GM12873 (cell line): ENCODE results near the gene ITGAD.

Source experiments
- TF ChIP-seq, protein P1 (sequence below): IDR thresholded peaks from 2 replicates; pipeline ENCODE4 v1.5.1; 2012; ENCODE audit warnings: low read depth, mild to moderate bottlenecking, moderate library complexity, low read length, control low read depth; ENCODE audit not compliant: insufficient read depth; ENCODE audit errors: missing control alignments

Gene ITGAD

DNA sequence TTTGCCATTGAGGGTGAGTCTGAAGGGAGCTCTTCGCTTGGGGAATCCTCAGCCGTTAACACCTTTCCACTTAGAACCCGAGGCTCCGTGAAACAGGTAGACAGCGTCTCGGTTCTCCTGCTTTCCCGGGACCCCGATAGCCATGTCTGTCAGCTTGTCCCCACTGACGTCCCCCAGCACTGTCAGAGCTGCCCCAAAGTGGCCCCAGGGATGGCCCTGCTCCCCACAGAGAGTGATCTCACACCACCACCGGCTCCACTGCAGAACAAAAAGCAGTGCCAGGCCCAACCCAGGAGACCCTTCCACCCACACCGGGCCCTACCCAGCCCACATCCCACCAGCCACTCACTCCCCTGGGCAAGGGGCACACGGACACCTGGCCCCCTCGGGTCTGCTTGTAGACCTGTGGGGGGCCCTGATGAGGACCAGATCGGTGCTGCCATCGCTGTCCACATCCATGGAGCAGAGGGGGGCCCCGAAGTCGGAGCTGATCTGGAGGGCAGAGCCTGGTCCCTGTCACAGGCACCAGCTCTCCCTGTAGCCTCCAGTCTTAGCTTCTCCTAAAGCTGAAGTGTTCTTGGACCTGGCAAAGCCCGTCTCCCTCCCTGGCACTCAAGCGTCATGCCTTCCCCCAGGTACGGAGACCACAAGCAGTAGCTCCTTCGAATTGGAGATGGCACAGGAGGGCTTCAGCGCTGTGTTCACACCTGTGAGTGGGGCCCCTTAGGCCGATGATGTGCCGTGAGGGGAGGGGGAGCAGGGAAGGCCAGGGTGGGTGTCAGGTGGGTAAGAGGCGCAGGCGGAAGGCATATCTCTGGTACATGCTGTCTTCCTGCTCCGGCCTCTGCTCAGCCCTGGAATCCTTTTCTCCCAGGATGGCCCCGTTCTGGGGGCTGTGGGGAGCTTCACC is 31.7 kb upstream of the ITGAD start:
- TF ChIP-seq, protein P1, sequence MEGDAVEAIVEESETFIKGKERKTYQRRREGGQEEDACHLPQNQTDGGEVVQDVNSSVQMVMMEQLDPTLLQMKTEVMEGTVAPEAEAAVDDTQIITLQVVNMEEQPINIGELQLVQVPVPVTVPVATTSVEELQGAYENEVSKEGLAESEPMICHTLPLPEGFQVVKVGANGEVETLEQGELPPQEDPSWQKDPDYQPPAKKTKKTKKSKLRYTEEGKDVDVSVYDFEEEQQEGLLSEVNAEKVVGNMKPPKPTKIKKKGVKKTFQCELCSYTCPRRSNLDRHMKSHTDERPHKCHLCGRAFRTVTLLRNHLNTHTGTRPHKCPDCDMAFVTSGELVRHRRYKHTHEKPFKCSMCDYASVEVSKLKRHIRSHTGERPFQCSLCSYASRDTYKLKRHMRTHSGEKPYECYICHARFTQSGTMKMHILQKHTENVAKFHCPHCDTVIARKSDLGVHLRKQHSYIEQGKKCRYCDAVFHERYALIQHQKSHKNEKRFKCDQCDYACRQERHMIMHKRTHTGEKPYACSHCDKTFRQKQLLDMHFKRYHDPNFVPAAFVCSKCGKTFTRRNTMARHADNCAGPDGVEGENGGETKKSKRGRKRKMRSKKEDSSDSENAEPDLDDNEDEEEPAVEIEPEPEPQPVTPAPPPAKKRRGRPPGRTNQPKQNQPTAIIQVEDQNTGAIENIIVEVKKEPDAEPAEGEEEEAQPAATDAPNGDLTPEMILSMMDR = no peak

DNA sequence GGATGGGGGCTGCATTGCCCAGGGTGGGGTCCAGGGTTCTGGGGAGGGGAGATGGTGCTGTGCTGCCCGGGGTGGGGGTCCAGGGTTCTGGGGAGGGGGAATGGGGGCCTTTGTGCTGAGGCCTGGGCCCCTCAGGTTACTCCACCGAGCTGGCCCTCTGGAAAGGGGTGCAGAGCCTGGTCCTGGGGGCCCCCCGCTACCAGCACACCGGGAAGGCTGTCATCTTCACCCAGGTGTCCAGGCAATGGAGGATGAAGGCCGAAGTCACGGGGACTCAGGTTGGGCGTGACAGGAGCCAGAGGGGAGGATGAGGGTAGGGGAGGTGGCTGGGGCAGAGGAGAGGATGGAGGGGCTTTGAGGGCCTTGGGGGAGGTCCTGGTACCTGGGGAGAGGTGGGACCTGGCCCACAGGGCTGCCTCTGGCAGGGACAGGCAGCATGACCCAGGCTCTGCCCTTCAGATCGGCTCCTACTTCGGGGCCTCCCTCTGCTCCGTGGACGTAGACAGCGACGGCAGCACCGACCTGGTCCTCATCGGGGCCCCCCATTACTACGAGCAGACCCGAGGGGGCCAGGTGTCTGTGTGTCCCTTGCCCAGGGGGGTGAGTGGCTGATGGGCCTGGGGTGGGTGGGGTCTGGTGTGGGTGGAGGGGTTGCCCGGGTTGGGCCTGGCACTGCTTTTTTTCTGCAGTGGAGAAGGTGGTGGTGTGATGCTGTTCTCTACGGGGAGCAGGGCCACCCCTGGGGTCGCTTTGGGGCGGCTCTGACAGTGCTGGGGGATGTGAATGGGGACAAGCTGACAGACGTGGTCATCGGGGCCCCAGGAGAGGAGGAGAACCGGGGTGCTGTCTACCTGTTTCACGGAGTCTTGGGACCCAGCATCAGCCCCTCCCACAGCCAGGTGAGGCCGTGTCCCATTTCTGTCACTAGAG is 30.4 kb upstream of the ITGAD start:
- TF ChIP-seq, protein P1 = no peak

DNA sequence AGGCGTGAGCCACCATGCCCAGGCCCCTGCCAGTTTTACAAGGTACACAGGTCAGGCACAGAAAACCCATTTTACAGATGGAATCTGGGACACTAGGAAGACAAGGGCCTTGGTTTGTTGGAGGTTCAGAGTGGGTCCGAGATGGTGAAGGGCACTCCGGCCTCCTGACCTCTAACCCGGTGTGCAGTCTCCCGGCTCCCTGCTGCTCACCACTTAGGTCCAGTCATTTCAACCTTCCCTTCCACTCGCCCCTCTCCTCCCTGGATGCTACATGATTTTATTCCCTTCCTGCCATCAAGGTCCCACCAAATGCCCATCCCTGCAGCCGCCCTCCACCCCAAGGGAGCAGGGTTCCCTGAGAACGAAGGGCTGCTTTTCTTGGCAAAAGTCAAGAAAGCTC is 29.4 kb upstream of the ITGAD start:
- TF ChIP-seq, protein P1 = no peak

GRCh38 chr16:31364421-31364820 is 28.7 kb upstream of the ITGAD start:
- TF ChIP-seq, protein P1 = no peak

GRCh38 chr16:31365131-31365865 is 27.8 kb upstream of the ITGAD start:
- TF ChIP-seq, protein P1 = no peak

DNA sequence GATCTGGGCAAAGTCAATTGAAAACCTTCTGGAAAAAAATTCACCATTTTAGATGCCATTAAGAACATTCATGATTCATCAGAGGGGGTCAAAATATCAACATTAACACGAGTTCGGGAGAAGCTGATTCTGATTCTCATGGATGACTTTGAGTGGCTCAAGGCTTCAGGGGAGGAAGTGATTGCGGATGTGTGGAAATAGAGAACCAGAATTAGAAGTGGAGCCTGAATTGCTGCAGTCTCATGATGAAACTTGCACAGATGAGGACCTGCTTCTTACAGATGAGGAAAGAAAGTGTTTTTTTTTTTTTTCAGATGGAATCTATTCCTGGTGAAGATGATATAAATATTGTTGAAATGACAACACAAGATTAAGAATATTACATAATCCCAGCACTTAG is 25.3 kb upstream of the ITGAD start:
- TF ChIP-seq, protein P1 = no peak
